HepG2 (cell line): ENCODE results near the gene PIP4K2C. TPM values are rescaled to one million over a fixed set of nuclear protein-coding genes. Genes with fewer than 3 reads are reported as not detected.

Experiments used
- AGO1 ChIP-seq: fragments of 200-400 bp; formaldehyde crosslinking; IDR thresholded peaks from 2 replicates; pipeline ENCODE4 v1.6.1; 2017; ENCODE audit warnings: mild to moderate bottlenecking, low read depth, low read length, moderate library complexity; ENCODE audit not compliant: poor library complexity, severe bottlenecking
- ARID3A ChIP-seq: IDR thresholded peaks from 2 replicates; pipeline ENCODE4 v1.6.1; 2012; ENCODE audit warnings: low read depth, low read length, improper control_type of control experiment
- ASH2L ChIP-seq: fragments of 300-600, 200-600 bp; sonication (generic); IDR thresholded peaks from 2 replicates; pipeline ENCODE4 v1.7.0; 2017; ENCODE audit warnings: low read depth, mild to moderate bottlenecking, moderate library complexity, mixed read lengths, low read length; ENCODE audit not compliant: insufficient read length
- BRD4 ChIP-seq: sonication (generic); formaldehyde crosslinking; IDR thresholded peaks from 2 replicates; pipeline ENCODE4 v1.4.0; 2020; ENCODE audit warnings: missing genetic modification reagents
- FOXK1 ChIP-seq: sonication (generic); formaldehyde crosslinking; IDR thresholded peaks from 2 replicates; pipeline ENCODE4 v1.4.0; 2020; ENCODE audit warnings: low read depth, missing genetic modification reagents, borderline replicate concordance
- GATAD2A ChIP-seq: IDR thresholded peaks from 2 replicates; pipeline ENCODE4 v1.6.1; 2016
- MED8 ChIP-seq: sonication (generic); formaldehyde crosslinking; IDR thresholded peaks from 2 replicates; pipeline ENCODE4 v1.8.1; 2023; ENCODE audit warnings: mild to moderate bottlenecking, missing genetic modification reagents; ENCODE audit not compliant: insufficient replicate concordance
- MXD1 ChIP-seq: sonication (generic); formaldehyde crosslinking; IDR thresholded peaks from 2 replicates; pipeline ENCODE4 v1.4.0; 2020; ENCODE audit warnings: mild to moderate bottlenecking, missing genetic modification reagents
- NFYB ChIP-seq: sonication (generic); formaldehyde crosslinking; IDR thresholded peaks from 2 replicates; pipeline ENCODE4 v1.4.0; 2020; ENCODE audit warnings: missing genetic modification reagents
- POLR2G ChIP-seq: fragments of 200-400 bp; formaldehyde crosslinking; IDR thresholded peaks from 2 replicates; pipeline ENCODE4 v1.6.1; 2018; ENCODE audit warnings: mild to moderate bottlenecking, low read depth, low read length, moderate library complexity
- SMARCE1 ChIP-seq: fragments of 450-650 bp; IDR thresholded peaks from 2 replicates; pipeline ENCODE4 v1.6.1; 2017; ENCODE audit warnings: borderline replicate concordance
- TFAP4 ChIP-seq: sonication (generic); IDR thresholded peaks from 2 replicates; pipeline ENCODE4 v1.6.1; 2016; ENCODE audit warnings: low read depth, borderline replicate concordance
- THAP8 ChIP-seq: sonication (generic); formaldehyde crosslinking; IDR thresholded peaks from 2 replicates; pipeline ENCODE4 v1.5.1; 2020; ENCODE audit warnings: missing genetic modification reagents, mild to moderate bottlenecking, borderline replicate concordance
- TOPORS ChIP-seq: sonication (generic); formaldehyde crosslinking; IDR thresholded peaks from 2 replicates; pipeline ENCODE4 v1.8.0; 2023; ENCODE audit warnings: mild to moderate bottlenecking, missing genetic modification reagents
- ZBTB21 ChIP-seq: sonication (generic); formaldehyde crosslinking; IDR thresholded peaks from 2 replicates; pipeline ENCODE4 v1.4.0; 2020; ENCODE audit warnings: missing genetic modification reagents
- ZNF230 ChIP-seq: sonication (generic); formaldehyde crosslinking; IDR thresholded peaks from 2 replicates; pipeline ENCODE4 v1.4.0; 2020; ENCODE audit warnings: mild to moderate bottlenecking, missing genetic modification reagents
- ZNF451 ChIP-seq: sonication (generic); formaldehyde crosslinking; IDR thresholded peaks from 2 replicates; pipeline ENCODE4 v1.5.0; 2020; ENCODE audit warnings: mild to moderate bottlenecking, missing genetic modification reagents
- ZNF501 ChIP-seq: sonication (generic); formaldehyde crosslinking; IDR thresholded peaks from 2 replicates; pipeline ENCODE4 v1.5.1; 2020; ENCODE audit warnings: mild to moderate bottlenecking, moderate library complexity, missing genetic modification reagents
- ZNF513 ChIP-seq: sonication (generic); formaldehyde crosslinking; conservative IDR thresholded peaks from 2 replicates; pipeline ENCODE4 v1.5.0; 2020; ENCODE audit warnings: missing genetic modification reagents
- ZNF652 ChIP-seq: IDR thresholded peaks from 2 replicates; pipeline ENCODE4 v1.6.1; 2016; ENCODE audit warnings: low read depth, borderline replicate concordance
- ZNF800 ChIP-seq: sonication (generic); formaldehyde crosslinking; IDR thresholded peaks from 2 replicates; pipeline ENCODE4 v1.4.0; 2020; ENCODE audit warnings: missing genetic modification reagents
- ZSCAN22 ChIP-seq: sonication (generic); formaldehyde crosslinking; IDR thresholded peaks from 2 replicates; pipeline ENCODE4 v1.4.0; 2020; ENCODE audit warnings: mild to moderate bottlenecking, missing genetic modification reagents
- polyA plus RNA-seq, 8 experiments: library from polyadenylated mRNA; depleted of rRNA in 3 of 8; stranded (reverse) in 7 of 8; unstranded in 1 of 8; fragments of >200 nt; fragmentation: Illumina TruSeq in 4 of 8; extraction: Trizol in 4 of 8; gene quantifications; 2 replicates each; pipeline versions ENCODE4 v1.2.1 to v1.2.3, GENCODE V29; 2011 to 2016; ENCODE audit warnings: low read depth in 4 of 8, missing spikeins in 1 of 8, mixed read lengths in 1 of 8; ENCODE audit not compliant: insufficient read depth in 1 of 8
- total RNA-seq, 5 experiments: library from RNA; depleted of rRNA; stranded (reverse); fragments of >200 nt; fragmentation: Illumina TruSeq; extraction: Trizol; gene quantifications; 2 replicates each; pipeline ENCODE4 v1.2.3, GENCODE V29; 2016; ENCODE audit warnings: low read depth in 1 of 5

Gene PIP4K2C
- total and polyA plus RNA-seq, 2 of the 13 experiments (the other 11 are each of a cell fraction or from before 2014, with no cell fraction given): 23.3 to 26.4 TPM

GRCh38 chr12:57619434-57620244 is 28.6 kb downstream of the PIP4K2C start (continued):
- TF ChIP-seq ZNF652 (CRISPR knock-in tag): peak; percentile 79; the same call in 1 of the 2 replicates
- TF ChIP-seq TFAP4: no peak
- no peak for TF ChIP-seq BRD4 (CRISPR knock-in tag)
- TF ChIP-seq FOXK1 (CRISPR knock-in tag): no peak
- no peak; the same call in 1 of the 2 replicates for TF ChIP-seq GATAD2A (CRISPR knock-in tag)
- TF ChIP-seq ZNF451 (CRISPR knock-in tag): no peak
- TF ChIP-seq MED8 (CRISPR knock-in tag): no peak
- no peak for TF ChIP-seq THAP8 (CRISPR knock-in tag)
- no peak for TF ChIP-seq ZBTB21 (CRISPR knock-in tag)
- no peak for TF ChIP-seq ZSCAN22 (CRISPR knock-in tag)
- no peak for TF ChIP-seq ZNF501 (CRISPR knock-in tag)
- TF ChIP-seq NFYB: 0 out of 2 replicates have a peak, but pooled peaks have one; percentile 7
- no peak for TF ChIP-seq MXD1
- TF ChIP-seq POLR2G: peak; percentile 44; the same call in 1 of the 2 replicates
- no peak for TF ChIP-seq ARID3A
- TF ChIP-seq SMARCE1: no peak
- TF ChIP-seq TOPORS (CRISPR knock-in tag): no peak
- 0 out of 2 replicates have a peak, but pooled peaks have one; percentile 37 for TF ChIP-seq ZNF800 (CRISPR knock-in tag)
- no peak for TF ChIP-seq ZNF230
- TF ChIP-seq ASH2L: no peak
- TF ChIP-seq AGO1: no peak
- TF ChIP-seq ZNF513: no peak
